GM18867 (cell line): ENCODE results near the gene EXD3.

Experiments
- ATAC-seq: cut with Tn5 transposase; IDR thresholded peaks from one replicate; pipeline ENCODE4 v1.9.1; 2021; ENCODE audit warnings: mild to moderate bottlenecking, moderate library complexity; ENCODE audit not compliant: unreplicated experiment

The EXD3 gene

GRCh38 chr9:137309368-137310188 is 113.4 kb downstream of the EXD3 start:
- ATAC-seq, result no peak

- no peak for ATAC-seq
Observed at GRCh38 chr9:137308057-137308619, 114.8 kb downstream of the EXD3 start.

DNA sequence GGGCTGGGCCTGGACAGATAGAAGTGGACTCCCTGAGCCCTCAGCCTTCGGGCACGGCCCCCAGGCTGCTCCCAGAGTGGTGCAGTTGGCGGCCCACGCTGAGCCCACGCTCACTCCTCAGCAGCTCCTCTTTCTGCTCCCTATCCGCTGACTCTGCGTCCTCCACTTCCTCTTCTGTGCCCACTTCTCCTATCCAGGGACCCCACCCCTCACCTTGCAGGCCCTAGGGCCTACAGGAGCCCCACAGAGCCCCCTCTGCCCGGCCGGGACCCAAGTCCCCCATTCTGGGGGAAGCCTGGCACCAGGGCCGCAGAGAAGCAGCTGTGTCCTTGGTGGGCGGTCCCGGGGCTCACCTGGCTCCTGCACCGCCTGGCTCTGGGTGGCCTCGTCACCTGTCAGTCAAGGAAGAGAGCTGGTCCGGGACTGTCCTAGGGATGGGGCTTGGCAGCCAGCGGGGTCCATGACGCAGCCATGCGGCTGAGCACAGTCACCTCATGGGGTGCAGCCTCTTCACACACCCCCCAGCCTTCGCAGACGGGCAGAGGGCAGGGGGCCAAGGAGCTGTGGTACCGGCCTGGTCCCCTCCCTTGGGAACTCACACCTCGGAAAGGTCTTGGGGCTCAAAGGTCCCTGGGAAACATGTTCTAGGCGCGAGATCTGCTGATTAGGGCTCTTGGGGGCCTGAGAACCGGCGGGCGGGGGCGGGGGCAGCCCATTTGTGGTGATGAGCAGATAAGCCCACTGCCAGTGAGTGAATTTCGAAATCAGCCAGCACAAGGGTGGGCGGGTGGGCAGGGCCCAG is 115.5 kb downstream of the EXD3 start:
- ATAC-seq, result no peak

- ATAC-seq, result no peak
Observed at GRCh38 chr9:137306850-137307254, 116.1 kb downstream of the EXD3 start.

GRCh38 chr9:137306066-137306849 is 116.7 kb downstream of the EXD3 start:
- no peak for ATAC-seq

- ATAC-seq, result no peak
Observed at GRCh38 chr9:137305798-137306065, 117.2 kb downstream of the EXD3 start.

DNA sequence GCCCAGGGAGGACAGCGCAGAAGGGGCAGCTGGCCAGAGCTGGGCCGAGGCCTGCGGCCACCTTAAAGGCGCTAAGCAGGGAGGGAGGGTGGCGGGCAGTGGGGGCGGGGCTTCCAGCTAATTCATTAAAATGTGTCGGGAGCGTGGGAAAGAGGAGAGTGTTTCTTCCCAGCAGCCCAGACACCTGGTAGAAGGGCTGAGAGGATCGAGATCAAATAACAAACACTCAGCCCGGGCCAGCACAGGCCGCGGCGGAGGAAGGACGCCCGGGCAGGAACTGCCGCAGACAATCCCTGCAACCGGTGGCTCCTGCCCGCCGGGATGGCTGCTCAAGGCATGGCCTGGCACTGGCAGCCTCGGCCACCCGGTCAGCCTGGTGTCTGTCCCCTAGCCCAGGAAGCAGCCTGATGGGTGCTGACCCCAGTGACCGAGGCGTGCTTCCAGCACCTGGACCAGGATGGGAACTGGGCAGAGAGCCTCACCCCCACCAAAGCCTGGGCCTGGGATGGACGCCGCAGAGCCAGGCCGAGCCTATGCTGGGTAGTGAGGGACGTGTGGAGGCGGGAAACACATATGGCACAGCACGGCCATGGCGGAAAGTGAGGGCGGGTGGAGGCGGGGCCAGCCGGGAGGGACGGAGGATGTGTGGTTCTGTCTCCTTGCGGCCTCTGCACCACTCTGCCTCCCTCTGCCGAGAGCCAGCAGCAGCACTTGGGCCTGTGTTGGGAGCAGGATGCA is 117.7 kb downstream of the EXD3 start:
- no peak for ATAC-seq

DNA sequence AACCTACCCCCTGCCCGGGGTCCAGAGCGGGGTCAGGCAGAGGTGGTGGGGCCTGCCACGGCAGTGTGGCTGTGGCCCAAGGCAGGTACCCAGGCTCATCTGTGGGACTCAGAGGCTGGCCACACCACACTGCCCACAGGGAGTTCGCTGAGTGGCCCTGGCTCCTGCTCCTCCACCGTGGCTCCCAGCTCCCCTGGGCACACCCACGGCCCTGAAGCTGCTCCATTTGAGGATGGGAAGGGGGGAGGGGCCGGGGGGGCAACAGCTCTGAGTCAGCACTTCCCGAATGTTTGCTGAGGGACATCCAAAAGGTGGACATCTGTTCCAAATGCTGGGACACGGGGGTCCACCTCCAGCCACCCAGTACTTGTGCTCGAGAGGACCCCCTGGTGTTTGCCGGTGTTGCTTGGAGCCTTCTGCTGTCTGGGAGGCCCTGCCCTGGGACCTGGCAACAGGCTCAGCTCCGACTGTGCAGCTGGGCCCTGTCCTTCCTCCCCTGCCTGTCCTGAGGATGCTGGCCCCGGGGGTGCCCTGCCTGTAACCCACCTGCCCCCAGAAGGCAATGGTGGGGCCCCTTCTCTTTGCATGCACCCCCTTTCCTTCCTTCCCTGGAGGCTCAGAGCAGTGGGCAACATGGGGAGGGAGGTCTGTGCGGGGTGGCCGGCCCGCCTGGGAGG is 118.4 kb downstream of the EXD3 start:
- no peak for ATAC-seq

DNA sequence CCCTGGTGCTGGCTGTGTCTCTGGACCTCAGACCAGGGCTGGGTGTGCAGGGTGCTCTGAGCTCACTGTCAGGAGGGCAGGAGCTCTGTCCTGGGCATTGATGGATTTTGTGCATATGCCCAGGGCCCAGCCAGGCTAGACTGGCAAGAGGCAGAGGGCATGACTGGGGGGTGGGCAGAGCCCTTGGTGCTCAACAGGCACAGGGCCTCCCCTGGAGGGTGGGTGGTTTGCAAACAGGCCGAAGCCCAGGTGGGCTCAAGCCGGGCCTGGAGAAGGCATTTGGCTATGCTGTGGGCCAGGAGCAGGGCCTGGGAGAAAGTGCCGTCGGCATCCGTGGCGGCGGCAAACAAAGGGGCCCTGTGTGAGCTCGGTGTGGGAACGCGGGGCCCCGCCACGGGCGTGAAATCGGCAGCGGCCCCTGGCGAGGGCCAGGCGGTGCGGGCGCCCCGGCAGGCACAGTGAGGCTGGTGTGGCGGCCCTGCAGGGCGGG is 119.0 kb downstream of the EXD3 start:
- ATAC-seq, result no peak

GRCh38 chr9:137303151-137303892 is 119.6 kb downstream of the EXD3 start:
- ATAC-seq, result no peak

- peak; percentile 42 for ATAC-seq
Observed at GRCh38 chr9:137302449-137303150, 120.4 kb downstream of the EXD3 start.

GRCh38 chr9:137302118-137302448 is 120.9 kb downstream of the EXD3 start, which contains the start of gene NRARP:
NRARP (minus strand) TSS chr9:137302271; CDS start chr9:137301928, 343 bp downstream.
- ATAC-seq, result peak; percentile 70

- peak; percentile 13 for ATAC-seq
Observed at GRCh38 chr9:137301081-137301947, 121.6 kb downstream of the EXD3 start.

- ATAC-seq, result no peak
Observed at GRCh38 chr9:137300567-137301080, 122.3 kb downstream of the EXD3 start.

DNA sequence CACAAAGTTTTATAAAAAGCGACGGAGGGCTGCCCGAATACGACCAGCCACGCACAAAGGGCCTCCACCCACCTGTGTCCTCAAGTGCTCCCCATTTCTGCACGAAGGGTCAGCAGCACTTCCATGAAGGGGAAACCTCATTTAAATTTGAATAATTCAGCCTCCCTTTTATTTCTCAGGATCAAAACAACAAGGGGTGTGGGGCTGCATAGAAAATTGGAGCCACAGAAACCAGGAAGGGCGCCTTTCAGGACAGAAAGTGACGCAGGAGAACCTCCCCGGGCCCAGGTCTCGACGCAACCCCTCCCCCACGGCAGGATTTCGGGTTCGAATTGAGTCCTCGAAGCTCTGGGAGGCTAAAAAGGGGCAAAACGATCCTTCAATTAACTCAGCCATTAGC is 123.0 kb downstream of the EXD3 start:
- no peak for ATAC-seq

GRCh38 chr9:137299203-137299565 is 123.8 kb downstream of the EXD3 start:
- no peak for ATAC-seq

- no peak for ATAC-seq
Observed at GRCh38 chr9:137298401-137299202, 124.4 kb downstream of the EXD3 start.
